Activated naive CD4-positive, alpha-beta T cell treated with anti-CD3 and anti-CD28 coated beads for 36 hours (primary cell): ENCODE data around the gene SEMA4D. TPM values are rescaled to one million over a fixed set of nuclear protein-coding genes. Genes with fewer than 3 reads are reported as not detected.
A peak's percentile ranks its signal among the peaks of the same experiment; 100 is the strongest.

Experiments
- CTCF ChIA-PET: fragments of 350-600 bp; sonication (Branson Sonifier 250); formaldehyde crosslinking; loops from one replicate; lab custom pipeline; 2021; ENCODE audit warnings: antibody characterized with exemption; lab: Charles Lee
- DNase-seq: peaks from one replicate; pipeline ENCODE4 v3.0.0-alpha.2; 2020
- H3K27ac Mint-ChIP-seq: one replicate; pipeline ENCODE4 v1.8.0; 2021; ENCODE audit warnings: mild to moderate bottlenecking, mixed read lengths
- H3K27me3 Mint-ChIP-seq: one replicate; pipeline ENCODE4 v1.8.0; 2021; ENCODE audit warnings: low read depth, mixed read lengths
- H3K36me3 Mint-ChIP-seq: one replicate; pipeline ENCODE4 v1.8.0; 2021; ENCODE audit warnings: low read depth, mixed read lengths
- H3K4me1 Mint-ChIP-seq: one replicate; pipeline ENCODE4 v1.8.0; 2021; ENCODE audit warnings: low read depth, mixed read lengths
- H3K4me3 Mint-ChIP-seq: one replicate; pipeline ENCODE4 v1.8.0; 2021; ENCODE audit warnings: mild to moderate bottlenecking, moderate library complexity, mixed read lengths
- H3K9me3 Mint-ChIP-seq: one replicate; pipeline ENCODE4 v1.8.0; 2021; ENCODE audit warnings: mixed read lengths
- intact Hi-C: fragments of 100-400 bp; cut with micrococcal nuclease; formaldehyde crosslinking; loops from one replicate; pipeline ENCODE4 v1.15.1; 2023
- total RNA-seq, 2 experiments: library from RNA; stranded (reverse); gene quantifications; one replicate each; pipeline ENCODE4 v1.2.3, GENCODE V29; 2021

SEMA4D gene
- total RNA-seq, 2 experiments from 2014 or later, result 156 to 160 TPM

DNA sequence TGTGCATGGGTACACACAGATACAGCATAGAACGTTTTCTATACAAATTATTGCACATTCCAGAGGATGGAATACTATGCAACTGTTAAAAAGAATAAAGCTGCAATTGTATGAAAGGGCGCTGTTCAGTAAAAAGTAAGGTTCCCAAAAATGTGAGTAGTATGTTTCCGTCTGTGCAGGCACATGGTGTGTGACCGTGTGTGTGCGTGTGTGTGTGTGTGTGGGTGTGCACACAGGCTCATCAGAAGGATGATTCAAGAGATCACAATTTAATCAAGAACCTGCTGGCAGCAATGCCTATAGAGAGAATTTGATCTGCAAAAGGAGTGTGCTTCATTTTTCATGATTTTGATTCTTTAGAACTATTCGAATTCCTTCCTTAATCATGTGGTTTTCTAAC, 76.3 kb downstream of the SEMA4D start:
- Mint-ChIP-seq H3K27me3 (no peaks in the 10 kb centered on the region), H3K4me1 (peaks cover 99% of the 10 kb centered on the region), H3K27ac (peak overlapping the region; percentile 98), H3K36me3 (peaks cover 57% of the 10 kb centered on the region), H3K4me3 (no peak overlapping the region), H3K9me3 (peaks cover 10% of the 10 kb centered on the region)
- peak; percentile 42 for DNase-seq
- CTCF ChIA-PET, result no interaction called here
- intact Hi-C loops, result loop anchor here (2.0 to 5.0 kb wide), 5 partner anchors 75 to 561 kb away; partner anchors contain the start of gene GADD45G

DNA sequence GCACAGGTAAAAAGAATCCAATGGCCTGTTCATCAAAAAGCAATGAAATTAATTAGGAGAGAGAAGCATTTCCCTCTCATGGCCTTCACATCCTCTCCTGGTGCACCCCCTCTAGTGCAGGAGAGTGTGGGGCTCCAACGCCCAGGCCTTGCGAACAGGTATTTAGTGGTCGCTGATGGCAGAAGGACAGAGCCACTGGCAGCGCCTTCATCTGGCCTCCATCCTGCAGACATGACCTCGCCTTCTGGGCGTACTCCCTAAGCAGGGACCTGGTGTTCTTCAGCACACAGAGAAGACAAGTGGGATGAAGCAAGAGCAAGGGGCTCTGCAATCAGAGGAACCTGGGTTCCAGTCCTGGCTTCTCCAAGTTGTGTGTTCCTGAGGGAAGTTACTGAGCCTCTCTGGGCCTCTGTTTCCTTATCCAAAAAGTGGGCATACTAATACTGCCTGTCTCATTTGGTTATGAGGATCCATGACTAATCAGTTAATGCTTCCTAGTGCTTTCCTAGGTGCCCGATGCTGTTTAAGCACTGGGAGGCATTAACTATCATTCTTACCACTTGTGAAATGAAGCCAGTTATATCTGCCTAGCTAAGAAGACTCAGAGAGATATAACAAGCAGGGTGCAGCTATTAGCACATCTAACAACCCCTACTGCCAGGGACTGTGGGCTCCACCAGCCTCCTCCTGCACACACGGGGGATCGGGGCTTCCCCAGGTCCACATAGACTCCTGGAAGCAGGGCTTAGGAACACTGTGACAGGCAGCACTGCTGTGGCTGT, 77.3 kb downstream of the SEMA4D start:
- no peaks in the 10 kb centered on the region for H3K27me3 Mint-ChIP-seq
- peak overlapping the region; percentile 62 for H3K4me3 Mint-ChIP-seq
- H3K36me3 Mint-ChIP-seq, result peaks cover 58% of the 10 kb centered on the region
- CTCF ChIA-PET, result interaction anchor here (0.6 kb wide), 1 partner anchor 54 kb away, joined by 4 read pairs; no protein-coding TSS in a partner anchor
- intact Hi-C loops, result loop anchor here (2.0 to 5.0 kb wide), 5 partner anchors 76 to 562 kb away; partner anchors contain the start of gene GADD45G
- H3K27ac Mint-ChIP-seq, result peak overlapping the region; percentile 98
- DNase-seq, result no peak
- peaks cover 10% of the 10 kb centered on the region for H3K9me3 Mint-ChIP-seq
- peaks cover 94% of the 10 kb centered on the region for H3K4me1 Mint-ChIP-seq

DNA sequence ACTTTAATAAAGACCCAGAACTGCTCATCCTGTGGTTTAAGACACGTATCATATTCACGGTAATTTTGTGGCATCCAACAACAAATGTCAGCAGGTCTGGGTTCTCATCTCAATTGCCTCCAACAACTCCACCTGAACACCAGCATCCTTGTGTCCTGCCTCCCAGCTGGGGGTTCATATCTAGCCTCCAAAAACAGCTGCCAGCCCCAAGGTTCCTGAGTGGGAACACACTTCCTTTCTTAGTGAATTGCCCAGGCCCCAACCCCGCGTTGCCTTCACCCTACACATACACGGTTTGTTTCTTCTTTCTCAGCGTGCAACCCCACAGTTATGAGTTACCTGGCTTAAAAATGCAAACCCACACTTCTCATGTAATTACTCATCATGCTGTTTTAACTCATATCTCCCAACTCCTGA, 77.9 kb downstream of the SEMA4D start:
- Mint-ChIP-seq H3K9me3 (peaks cover 10% of the 10 kb centered on the region), H3K27me3 (no peaks in the 10 kb centered on the region), H3K4me1 (peaks cover 94% of the 10 kb centered on the region), H3K27ac (peak overlapping the region; percentile 98), H3K36me3 (peaks cover 58% of the 10 kb centered on the region), H3K4me3 (peak overlapping the region; percentile 62)
- DNase-seq, result peak; percentile 77
- intact Hi-C loops, result loop anchor here (1.0 to 5.0 kb wide), 6 partner anchors 7 to 562 kb away; partner anchors contain the start of gene GADD45G
- CTCF ChIA-PET, result interaction anchor here (0.6 to 2.6 kb wide), 3 partner anchors 9 to 32 kb away, joined by 3 to 17 read pairs (median 3); no protein-coding TSS in a partner anchor

DNA sequence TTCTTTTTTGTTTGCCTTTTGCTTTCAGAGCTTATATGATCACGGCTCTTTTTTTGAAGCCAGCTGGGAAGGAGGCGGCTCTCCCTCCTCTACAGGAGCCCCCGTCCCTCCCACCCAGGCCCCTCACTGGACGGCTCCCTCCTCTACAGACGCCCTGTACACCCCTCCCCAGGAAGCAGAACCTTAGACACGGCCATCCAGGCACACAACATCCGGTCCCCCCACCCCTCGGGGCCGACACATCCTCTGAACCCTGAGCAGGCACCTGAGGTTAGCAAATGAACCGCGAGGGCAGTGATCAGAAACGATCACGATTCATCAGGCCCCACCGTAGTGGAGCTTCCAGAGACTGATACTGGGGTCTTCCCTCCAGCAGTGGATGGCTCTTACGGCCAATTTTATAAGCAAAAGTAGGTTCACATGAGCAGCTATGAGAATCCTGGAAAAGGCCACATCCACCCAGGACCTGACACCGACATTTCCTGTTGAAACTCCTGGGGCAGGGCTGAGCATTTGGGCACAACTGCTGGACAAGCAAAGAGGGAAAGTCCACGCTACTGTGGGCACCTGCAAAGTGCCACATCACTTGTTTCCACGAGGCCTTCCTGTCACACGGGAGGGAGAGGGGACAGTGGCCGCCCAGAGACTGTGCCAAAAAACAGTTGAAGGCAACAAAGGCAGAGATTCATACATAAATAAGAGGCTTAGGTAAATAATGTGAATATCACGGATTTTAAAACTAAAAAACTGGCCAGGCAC, 78.9 kb downstream of the SEMA4D start:
- Mint-ChIP-seq H3K27ac (peak overlapping the region; percentile 98), H3K4me3 (peak overlapping the region; percentile 53), H3K27me3 (no peaks in the 10 kb centered on the region), H3K36me3 (peaks cover 52% of the 10 kb centered on the region), H3K4me1 (peaks cover 89% of the 10 kb centered on the region), H3K9me3 (peaks cover 5% of the 10 kb centered on the region)
- CTCF ChIA-PET, result interaction anchor here (1.0 to 3.5 kb wide), 6 partner anchors 10 to 130 kb away, joined by 3 to 17 read pairs (median 4); no protein-coding TSS in a partner anchor
- intact Hi-C loops, result loop anchor here (1.0 kb wide), 2 partner anchors 8 to 9 kb away; no protein-coding TSS in a partner anchor
- peak; percentile 82 for DNase-seq

DNA sequence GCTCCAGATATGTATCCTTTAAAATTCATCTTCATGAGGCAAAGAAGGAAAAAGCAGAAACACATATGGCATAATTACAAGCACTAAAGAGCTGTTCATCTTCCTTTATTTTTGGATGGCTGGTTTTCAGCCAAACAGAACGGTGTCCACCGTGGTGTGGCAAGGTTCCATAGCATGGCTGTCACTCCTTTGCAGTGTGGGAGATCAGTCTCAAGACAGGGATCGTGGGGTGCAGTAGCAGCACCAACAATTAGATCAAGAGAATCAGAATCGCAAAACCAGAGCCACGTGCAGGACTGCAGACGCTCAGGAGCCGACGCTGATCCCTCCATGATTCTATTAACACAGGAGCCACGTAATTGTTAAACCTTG, 79.5 kb downstream of the SEMA4D start:
- DNase-seq, result no peak
- CTCF ChIA-PET, result interaction anchor here (1.0 to 3.5 kb wide), 5 partner anchors 10 to 130 kb away, joined by 3 to 17 read pairs (median 4); no protein-coding TSS in a partner anchor
- intact Hi-C loops, result loop anchor here (1.0 kb wide), 1 partner anchor 8 kb away; no protein-coding TSS in a partner anchor
- Mint-ChIP-seq H3K4me1 (peaks cover 87% of the 10 kb centered on the region), H3K4me3 (peak overlapping the region; percentile 58), H3K36me3 (peaks cover 56% of the 10 kb centered on the region), H3K27me3 (no peaks in the 10 kb centered on the region), H3K27ac (peak overlapping the region; percentile 98), H3K9me3 (peaks cover 5% of the 10 kb centered on the region)

DNA sequence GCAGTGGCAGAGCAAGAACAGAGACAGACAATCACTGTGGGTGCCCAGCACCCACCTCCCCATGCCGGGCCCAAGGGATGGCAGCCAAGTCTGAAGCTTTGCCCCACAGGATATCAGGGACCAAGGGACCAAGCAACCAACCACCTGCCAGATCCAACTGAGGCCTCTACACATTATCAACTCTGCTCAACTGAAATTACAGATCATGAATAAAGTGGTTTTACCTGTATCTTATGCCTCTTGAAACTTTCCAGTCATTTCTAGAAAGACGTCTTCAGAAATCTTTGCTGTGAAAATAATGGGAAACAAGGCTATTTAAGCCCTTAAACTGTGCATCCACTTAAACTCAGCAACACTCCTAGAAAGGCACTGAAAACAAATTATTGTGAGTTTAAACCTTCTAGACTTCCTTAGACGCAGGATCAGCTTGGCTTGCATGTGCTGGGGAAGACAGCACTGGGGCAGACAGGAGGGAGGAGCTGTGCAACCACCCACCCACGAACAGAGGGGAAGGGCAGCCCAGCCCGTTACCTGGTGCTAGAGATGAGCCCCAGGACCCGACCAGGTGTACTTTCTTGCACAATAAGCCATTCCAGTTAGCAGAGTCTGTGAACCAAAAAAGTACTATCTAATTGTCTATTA, 80.0 kb downstream of the SEMA4D start:
- H3K9me3 Mint-ChIP-seq, result peaks cover 5% of the 10 kb centered on the region
- DNase-seq, result no peak
- CTCF ChIA-PET, result interaction anchor here (0.6 to 3.5 kb wide), 9 partner anchors 10 to 131 kb away, joined by 3 to 17 read pairs (median 3); no protein-coding TSS in a partner anchor

DNA sequence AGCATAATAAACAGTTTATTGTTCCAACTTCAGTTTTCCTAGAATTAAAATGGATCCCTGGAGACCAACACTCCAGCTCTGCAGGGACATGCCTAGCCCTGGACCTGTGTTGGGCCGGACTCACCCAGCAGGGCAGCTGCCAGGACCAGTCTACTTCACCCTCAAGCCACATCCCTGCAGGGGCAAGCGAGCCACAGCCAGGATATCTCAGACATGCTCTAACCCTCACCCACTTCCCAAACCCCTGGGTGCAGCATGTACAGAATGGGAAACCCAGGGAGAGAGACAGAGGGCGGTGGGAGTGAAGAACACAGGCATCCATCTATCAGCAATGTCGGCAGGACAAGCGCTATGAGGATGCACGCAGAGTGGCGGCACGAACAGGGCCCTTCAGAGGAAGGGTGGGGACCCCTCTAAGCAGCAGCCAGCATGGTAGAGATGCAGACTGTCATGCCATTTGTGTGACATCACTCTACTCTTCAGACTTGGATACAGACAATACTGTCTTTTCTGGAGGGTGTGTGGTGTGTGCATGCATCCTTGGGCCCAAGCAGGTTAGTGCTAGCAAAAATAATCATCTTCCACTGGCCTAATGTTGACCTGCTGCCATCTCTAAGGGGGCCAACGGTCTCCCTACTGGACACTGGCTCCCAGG, 83.1 kb downstream of the SEMA4D start:
- no peak for DNase-seq
- H3K27me3 Mint-ChIP-seq, result no peaks in the 10 kb centered on the region
- CTCF ChIA-PET, result no interaction called here
- H3K36me3 Mint-ChIP-seq, result peaks cover 67% of the 10 kb centered on the region
- H3K4me3 Mint-ChIP-seq, result no peak overlapping the region
- H3K27ac Mint-ChIP-seq, result peak overlapping the region; percentile 33
- intact Hi-C loops, result loop anchor here (5.0 kb wide), 1 partner anchor 427 kb away; no protein-coding TSS in a partner anchor
- H3K9me3 Mint-ChIP-seq, result peaks cover 17% of the 10 kb centered on the region
- peaks cover 85% of the 10 kb centered on the region for H3K4me1 Mint-ChIP-seq

More for the DNA sequence above, 80.0 kb downstream of the SEMA4D start:
- Mint-ChIP-seq H3K27ac (peak overlapping the region; percentile 98), H3K4me1 (peaks cover 85% of the 10 kb centered on the region), H3K36me3 (peaks cover 59% of the 10 kb centered on the region), H3K27me3 (no peaks in the 10 kb centered on the region), H3K4me3 (peak overlapping the region; percentile 58)
- intact Hi-C loops, result loop anchor here (1.0 kb wide), 1 partner anchor 8 kb away; no protein-coding TSS in a partner anchor

DNA sequence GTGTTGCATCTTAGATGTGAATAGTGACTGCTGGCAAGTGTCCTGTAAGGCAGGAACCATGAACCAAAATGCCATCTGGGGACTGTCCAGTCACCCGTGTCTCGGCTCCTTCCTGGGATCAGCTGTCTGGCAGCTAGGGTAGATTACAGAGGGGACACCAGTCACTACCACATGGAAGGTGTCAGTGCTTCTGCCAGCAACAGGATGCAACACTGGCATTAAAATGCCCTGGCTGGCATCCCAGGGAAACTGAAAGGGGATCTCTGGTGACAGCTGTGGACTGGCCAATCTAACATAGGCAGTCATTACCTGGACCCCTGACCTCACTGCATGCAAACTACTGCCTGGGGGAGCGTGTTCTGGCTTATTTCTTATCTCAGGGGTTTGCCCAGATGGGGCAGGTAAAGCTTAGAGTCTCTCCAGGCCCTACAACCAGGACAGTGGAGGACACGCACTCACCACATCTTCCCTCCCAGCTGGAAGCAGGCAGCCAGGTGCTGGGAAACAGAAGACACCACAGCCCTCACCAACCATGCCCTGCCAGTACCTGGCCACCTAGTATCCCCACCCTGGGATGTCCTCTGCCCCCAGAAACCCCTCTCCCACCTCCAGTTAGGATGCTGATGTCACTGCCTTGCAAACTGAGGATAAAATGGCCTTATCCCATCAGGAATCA, 83.8 kb downstream of the SEMA4D start:
- Mint-ChIP-seq H3K4me1 (peaks cover 85% of the 10 kb centered on the region), H3K36me3 (peaks cover 62% of the 10 kb centered on the region), H3K9me3 (peaks cover 17% of the 10 kb centered on the region), H3K27me3 (no peaks in the 10 kb centered on the region), H3K27ac (no peak overlapping the region), H3K4me3 (no peak overlapping the region)
- DNase-seq, result no peak
- intact Hi-C loops, result loop anchor here (5.0 kb wide), 1 partner anchor 427 kb away; no protein-coding TSS in a partner anchor
- CTCF ChIA-PET, result no interaction called here

DNA sequence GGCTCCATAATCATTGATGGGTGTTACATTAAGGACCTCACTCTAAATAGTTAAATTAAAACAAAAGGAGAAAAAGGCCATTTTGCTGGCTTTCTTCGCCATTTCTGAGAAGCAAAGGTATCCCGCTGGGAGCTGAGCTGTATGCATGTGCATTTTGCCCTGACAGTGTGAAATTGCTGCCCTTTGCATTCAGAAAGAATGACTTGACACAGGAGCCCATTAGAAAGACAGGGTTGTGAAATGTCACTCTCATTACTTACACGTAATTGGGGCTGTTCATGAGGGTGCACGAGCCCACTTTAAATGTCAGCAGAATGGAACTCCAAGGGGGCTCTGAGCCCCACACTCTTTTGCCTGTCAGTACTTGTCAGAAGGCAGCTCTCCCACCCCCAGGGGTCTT, 85.0 kb downstream of the SEMA4D start:
- Mint-ChIP-seq H3K36me3 (peaks cover 59% of the 10 kb centered on the region), H3K27me3 (no peaks in the 10 kb centered on the region), H3K27ac (peak overlapping the region; percentile 33), H3K9me3 (peaks cover 17% of the 10 kb centered on the region), H3K4me3 (no peak overlapping the region), H3K4me1 (peaks cover 84% of the 10 kb centered on the region)
- intact Hi-C loops, result loop anchor here (5.0 kb wide), 1 partner anchor 426 kb away; no protein-coding TSS in a partner anchor
- CTCF ChIA-PET, result interaction anchor here (1.9 kb wide), 1 partner anchor 136 kb away, joined by 6 read pairs; no protein-coding TSS in a partner anchor
- DNase-seq, result no peak

DNA sequence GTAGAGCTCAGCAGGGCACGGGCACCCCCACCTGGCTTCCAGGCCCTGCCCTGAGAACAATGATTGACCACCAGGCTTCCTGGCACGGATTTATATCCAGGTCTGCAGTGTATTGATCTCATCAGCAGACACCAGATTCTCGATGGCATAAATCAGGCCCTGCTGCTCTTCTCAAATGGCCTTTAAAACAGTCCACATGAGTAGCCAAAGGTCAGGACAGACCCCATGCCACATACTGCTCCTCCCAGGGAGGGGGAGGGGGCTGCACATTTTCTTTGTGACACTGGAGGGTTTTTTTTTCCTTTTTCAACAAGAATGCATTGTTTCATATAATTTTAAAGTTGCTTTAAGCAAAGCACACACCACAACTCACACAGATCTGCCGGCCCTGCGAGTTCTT, 85.4 kb downstream of the SEMA4D start:
- Mint-ChIP-seq H3K27me3 (no peaks in the 10 kb centered on the region), H3K4me1 (peaks cover 82% of the 10 kb centered on the region), H3K36me3 (peaks cover 58% of the 10 kb centered on the region), H3K4me3 (no peak overlapping the region), H3K9me3 (peaks cover 18% of the 10 kb centered on the region), H3K27ac (peak overlapping the region; percentile 31)
- intact Hi-C loops, result loop anchor here (5.0 kb wide), 1 partner anchor 425 kb away; no protein-coding TSS in a partner anchor
- CTCF ChIA-PET, result interaction anchor here (1.9 kb wide), 1 partner anchor 136 kb away, joined by 6 read pairs; no protein-coding TSS in a partner anchor
- no peak for DNase-seq
